ENCODE data around the gene ANKRD36C. TPM values are rescaled to one million over a fixed set of nuclear protein-coding genes. Genes with fewer than 3 reads are reported as not detected.
"Not testable (repeated sequence)": the region's sequence is repeated elsewhere in the genome, so short reads cannot be mapped to it uniquely, and the experiment has no call there.

ANKRD36C gene
- total RNA-seq (2014; rRNA removed; shearing (Covaris generic); ENCODE audit: low replicate concordance): 56.3 and 74.4 TPM in 2 replicates

DNA sequence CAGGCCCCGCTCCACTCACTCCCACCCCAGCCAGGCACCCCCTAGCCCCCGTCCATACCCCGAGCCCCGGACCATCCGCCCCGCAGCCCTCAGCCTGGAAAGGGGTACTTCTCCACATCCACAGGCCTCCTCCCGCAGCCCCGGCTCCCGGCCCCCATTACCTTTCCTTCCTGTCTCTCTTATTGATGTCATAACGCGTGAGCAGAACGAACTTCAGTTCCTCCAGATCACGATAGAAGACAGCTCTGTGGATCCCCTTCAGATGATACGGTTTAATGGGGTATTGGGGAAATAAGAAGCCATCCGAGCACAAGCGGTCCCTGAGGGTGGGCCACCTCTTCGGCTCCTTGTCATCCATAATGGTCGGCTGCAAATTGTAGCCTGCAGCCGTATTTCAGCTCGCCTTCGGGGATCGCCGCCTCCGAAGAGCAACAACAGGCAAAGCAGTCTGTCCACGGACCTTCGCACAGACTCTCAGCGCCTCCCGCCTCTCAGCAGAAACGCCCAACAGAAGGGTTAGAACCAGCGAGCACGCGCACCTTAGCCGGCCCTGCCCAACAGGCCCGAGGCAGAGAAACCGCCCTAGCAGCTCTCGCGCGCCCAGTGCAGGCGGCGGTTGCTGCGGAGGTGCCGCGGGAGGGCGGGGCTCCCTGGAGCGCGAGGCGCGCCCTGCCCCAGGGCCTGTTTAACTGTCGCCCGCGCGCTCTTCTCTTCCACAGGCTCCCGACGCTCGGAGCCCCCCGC lies at the start of gene ANKRD36C:
TSS of gene ANKRD36C (minus strand) at position 474 of the 744 bp plus-strand sequence. CDS start at position 358, 116 bp downstream.
- Histone ChIP-seq H3K9ac (ENCODE audit: low read length) (peak within 1 kb of the TSS; percentile 90), H3K27ac (ENCODE audit: low read length) (peak within 1 kb of the TSS; percentile 76), H3K79me2 (ENCODE audit: low read length) (peaks cover 13% of the 10 kb centered on the region), H3K4me2 (ENCODE audit: low read depth, low read length, poor library complexity, severe bottlenecking) (peak within 1 kb of the TSS; percentile 93), H3K4me3 (ENCODE audit: low read length) (peak within 1 kb of the TSS; percentile 80), H2AFZ (ENCODE audit: low read length) (peak within 1 kb of the TSS; percentile 99; the same call in 1 of the 2 replicates)
- not testable (repeated sequence) for H4K20me1 ChIP-seq (ENCODE audit: insufficient read depth, low read depth, low read length); H3K36me3 ChIP-seq (ENCODE audit: insufficient read depth, low read length); H3K27me3 ChIP-seq (ENCODE audit: low read length); H3K9me3 ChIP-seq (ENCODE audit: low read length); H3K4me1 ChIP-seq (ENCODE audit: low read length); H3K9me2 ChIP-seq (replicated peaks; ENCODE audit: insufficient read depth, low read length)
- DNase-seq: peak; percentile 69

- not testable (repeated sequence) for H3K36me3 ChIP-seq (ENCODE audit: insufficient read depth, low read length); H3K27me3 ChIP-seq (ENCODE audit: low read length)
These were observed 43.9 kb upstream of the ANKRD36C start for GRCh38 chr2:96035554-96035953.

GRCh38 chr2:96034792-96035191 lies 43.2 kb upstream of the ANKRD36C start, which contains the start of gene GPAT2:
Gene GPAT2, minus strand, starts transcription at chr2:96034916. Its CDS starts 2,557 bp downstream, at chr2:96032359.
- H2AFZ ChIP-seq (ENCODE audit: low read length); H3K4me1 ChIP-seq (ENCODE audit: low read length); H4K20me1 ChIP-seq (ENCODE audit: insufficient read depth, low read depth, low read length); H3K4me2 ChIP-seq (ENCODE audit: low read depth, low read length, poor library complexity, severe bottlenecking); H3K9me2 ChIP-seq (replicated peaks; ENCODE audit: insufficient read depth, low read length); DNase-seq; H3K27ac ChIP-seq (ENCODE audit: low read length); H3K36me3 ChIP-seq (ENCODE audit: insufficient read depth, low read length); H3K27me3 ChIP-seq (ENCODE audit: low read length); H3K79me2 ChIP-seq (ENCODE audit: low read length); H3K9me3 ChIP-seq (ENCODE audit: low read length); H3K4me3 ChIP-seq (ENCODE audit: low read length); H3K9ac ChIP-seq (ENCODE audit: low read length): not testable (repeated sequence)

More at GRCh38 chr2:96035554-96035953, 43.9 kb upstream of the ANKRD36C start:
- H3K9ac ChIP-seq (ENCODE audit: low read length); H4K20me1 ChIP-seq (ENCODE audit: insufficient read depth, low read depth, low read length); H3K9me3 ChIP-seq (ENCODE audit: low read length); H3K4me2 ChIP-seq (ENCODE audit: low read depth, low read length, poor library complexity, severe bottlenecking); H3K4me3 ChIP-seq (ENCODE audit: low read length); H2AFZ ChIP-seq (ENCODE audit: low read length); H3K4me1 ChIP-seq (ENCODE audit: low read length); H3K9me2 ChIP-seq (replicated peaks; ENCODE audit: insufficient read depth, low read length); H3K79me2 ChIP-seq (ENCODE audit: low read length); H3K27ac ChIP-seq (ENCODE audit: low read length); DNase-seq: not testable (repeated sequence)

- H3K36me3 ChIP-seq (ENCODE audit: insufficient read depth, low read length); H3K4me3 ChIP-seq (ENCODE audit: low read length); H2AFZ ChIP-seq (ENCODE audit: low read length); H3K9me3 ChIP-seq (ENCODE audit: low read length); H3K9ac ChIP-seq (ENCODE audit: low read length); DNase-seq; H3K79me2 ChIP-seq (ENCODE audit: low read length); H3K9me2 ChIP-seq (replicated peaks; ENCODE audit: insufficient read depth, low read length); H4K20me1 ChIP-seq (ENCODE audit: insufficient read depth, low read depth, low read length); H3K4me1 ChIP-seq (ENCODE audit: low read length); H3K27me3 ChIP-seq (ENCODE audit: low read length); H3K4me2 ChIP-seq (ENCODE audit: low read depth, low read length, poor library complexity, severe bottlenecking); H3K27ac ChIP-seq (ENCODE audit: low read length): not testable (repeated sequence)
These were observed 42.4 kb upstream of the ANKRD36C start for GRCh38 chr2:96033997-96034396.

GRCh38 chr2:96027725-96028325 lies 36.2 kb upstream of the ANKRD36C start:
- H3K79me2 ChIP-seq (ENCODE audit: low read length); H3K9me3 ChIP-seq (ENCODE audit: low read length); H3K4me3 ChIP-seq (ENCODE audit: low read length); H4K20me1 ChIP-seq (ENCODE audit: insufficient read depth, low read depth, low read length); H3K9me2 ChIP-seq (replicated peaks; ENCODE audit: insufficient read depth, low read length); DNase-seq; H3K27me3 ChIP-seq (ENCODE audit: low read length); H3K9ac ChIP-seq (ENCODE audit: low read length); H3K4me2 ChIP-seq (ENCODE audit: low read depth, low read length, poor library complexity, severe bottlenecking); H3K4me1 ChIP-seq (ENCODE audit: low read length); H3K36me3 ChIP-seq (ENCODE audit: insufficient read depth, low read length); H3K27ac ChIP-seq (ENCODE audit: low read length); H2AFZ ChIP-seq (ENCODE audit: low read length): not testable (repeated sequence)

DNA sequence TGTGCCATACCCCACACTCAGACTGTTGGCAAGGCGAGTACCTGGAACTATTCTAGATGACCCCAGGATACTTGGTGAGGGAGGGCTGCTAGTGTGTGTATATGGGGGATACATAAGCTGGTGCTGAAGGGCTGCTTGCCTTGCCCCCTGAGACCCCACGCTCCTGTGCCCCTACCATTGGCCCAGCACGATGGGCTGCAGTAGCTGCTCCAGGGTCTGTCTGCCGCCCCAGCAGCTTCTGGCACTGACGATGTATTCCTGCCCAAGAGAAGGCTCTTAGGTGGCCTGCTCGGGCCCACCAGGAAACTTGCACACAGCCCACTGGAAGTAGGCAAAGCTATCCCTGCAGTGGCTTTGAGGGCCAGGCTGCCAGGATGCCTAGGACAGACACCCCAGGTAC lies 34.1 kb upstream of the ANKRD36C start:
- not testable (repeated sequence) for H3K4me3 ChIP-seq (ENCODE audit: low read length); H4K20me1 ChIP-seq (ENCODE audit: insufficient read depth, low read depth, low read length); DNase-seq; H3K27me3 ChIP-seq (ENCODE audit: low read length); H3K79me2 ChIP-seq (ENCODE audit: low read length); H3K27ac ChIP-seq (ENCODE audit: low read length); H3K9me2 ChIP-seq (replicated peaks; ENCODE audit: insufficient read depth, low read length); H3K4me2 ChIP-seq (ENCODE audit: low read depth, low read length, poor library complexity, severe bottlenecking); H3K9ac ChIP-seq (ENCODE audit: low read length); H3K36me3 ChIP-seq (ENCODE audit: insufficient read depth, low read length); H2AFZ ChIP-seq (ENCODE audit: low read length); H3K4me1 ChIP-seq (ENCODE audit: low read length); H3K9me3 ChIP-seq (ENCODE audit: low read length)

DNA sequence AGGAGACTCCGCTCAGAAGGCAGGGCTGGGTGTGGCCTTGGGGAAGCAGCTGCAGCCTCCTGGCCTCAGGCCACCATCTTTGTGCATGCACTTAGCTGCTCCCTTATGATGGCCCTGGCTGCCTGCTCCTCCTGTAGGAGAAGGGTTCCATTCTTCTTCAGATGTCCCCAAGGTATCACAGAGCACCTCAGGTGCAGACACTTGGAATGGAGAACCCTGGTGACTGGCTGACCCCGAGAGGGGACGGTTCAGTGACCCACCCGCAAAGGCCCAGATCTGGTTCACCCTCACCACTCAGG lies 33.5 kb upstream of the ANKRD36C start:
- Histone ChIP-seq H3K27me3 (ENCODE audit: low read length) (no peaks in the 10 kb centered on the region), H3K27ac (ENCODE audit: low read length) (no peak overlapping the region), H3K36me3 (ENCODE audit: insufficient read depth, low read length) (no peaks in the 10 kb centered on the region), H3K9me2 (replicated peaks; ENCODE audit: insufficient read depth, low read length) (no peaks in the 10 kb centered on the region), H3K4me1 (ENCODE audit: low read length) (no peaks in the 10 kb centered on the region), H4K20me1 (ENCODE audit: insufficient read depth, low read depth, low read length) (no peaks in the 10 kb centered on the region), H3K9ac (ENCODE audit: low read length) (no peak overlapping the region), H3K4me3 (ENCODE audit: low read length) (no peak overlapping the region), H2AFZ (ENCODE audit: low read length) (no peak overlapping the region), H3K9me3 (ENCODE audit: low read length) (no peaks in the 10 kb centered on the region), H3K79me2 (ENCODE audit: low read length) (no peaks in the 10 kb centered on the region), H3K4me2 (ENCODE audit: low read depth, low read length, poor library complexity, severe bottlenecking) (no peak overlapping the region)
- DNase-seq: no peak

GRCh38 chr2:96024336-96025193 lies 32.9 kb upstream of the ANKRD36C start:
- Histone ChIP-seq H2AFZ (ENCODE audit: low read length) (no peak overlapping the region), H3K4me2 (ENCODE audit: low read depth, low read length, poor library complexity, severe bottlenecking) (no peak overlapping the region), H3K9me3 (ENCODE audit: low read length) (no peaks in the 10 kb centered on the region), H3K36me3 (ENCODE audit: insufficient read depth, low read length) (no peaks in the 10 kb centered on the region), H3K9me2 (replicated peaks; ENCODE audit: insufficient read depth, low read length) (no peaks in the 10 kb centered on the region), H4K20me1 (ENCODE audit: insufficient read depth, low read depth, low read length) (no peaks in the 10 kb centered on the region), H3K9ac (ENCODE audit: low read length) (no peak overlapping the region), H3K79me2 (ENCODE audit: low read length) (no peaks in the 10 kb centered on the region), H3K27me3 (ENCODE audit: low read length) (no peaks in the 10 kb centered on the region), H3K4me3 (ENCODE audit: low read length) (no peak overlapping the region), H3K4me1 (ENCODE audit: low read length) (no peaks in the 10 kb centered on the region), H3K27ac (ENCODE audit: low read length) (no peak overlapping the region)
- no peak for DNase-seq

Measured in Karpas-422 (cell line).